ENCODE results near the gene NRDE2.

Gene NRDE2

GRCh38 chr14:90290337-90291011 lies 41.3 kb downstream of the NRDE2 start:
- intact Hi-C loops (cut with DNase I; ENCODE audit: low total_unique reads), result no loop called here
- no peak overlapping the region for H3K4me3 ChIP-seq
- H3K36me3 ChIP-seq, result peaks cover 63 to 91% (median 66%) of the 10 kb centered on the region in 3 donors
- peaks cover 0 to 2% (median 0%) of the 10 kb centered on the region in 4 donors for H3K4me1 ChIP-seq
- DNase-seq, result no peak
- TF ChIP-seq, protein P1, sequence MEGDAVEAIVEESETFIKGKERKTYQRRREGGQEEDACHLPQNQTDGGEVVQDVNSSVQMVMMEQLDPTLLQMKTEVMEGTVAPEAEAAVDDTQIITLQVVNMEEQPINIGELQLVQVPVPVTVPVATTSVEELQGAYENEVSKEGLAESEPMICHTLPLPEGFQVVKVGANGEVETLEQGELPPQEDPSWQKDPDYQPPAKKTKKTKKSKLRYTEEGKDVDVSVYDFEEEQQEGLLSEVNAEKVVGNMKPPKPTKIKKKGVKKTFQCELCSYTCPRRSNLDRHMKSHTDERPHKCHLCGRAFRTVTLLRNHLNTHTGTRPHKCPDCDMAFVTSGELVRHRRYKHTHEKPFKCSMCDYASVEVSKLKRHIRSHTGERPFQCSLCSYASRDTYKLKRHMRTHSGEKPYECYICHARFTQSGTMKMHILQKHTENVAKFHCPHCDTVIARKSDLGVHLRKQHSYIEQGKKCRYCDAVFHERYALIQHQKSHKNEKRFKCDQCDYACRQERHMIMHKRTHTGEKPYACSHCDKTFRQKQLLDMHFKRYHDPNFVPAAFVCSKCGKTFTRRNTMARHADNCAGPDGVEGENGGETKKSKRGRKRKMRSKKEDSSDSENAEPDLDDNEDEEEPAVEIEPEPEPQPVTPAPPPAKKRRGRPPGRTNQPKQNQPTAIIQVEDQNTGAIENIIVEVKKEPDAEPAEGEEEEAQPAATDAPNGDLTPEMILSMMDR (IDR thresholded peaks at IDR 0.05), result no peak
- no peaks in the 10 kb centered on the region for H3K27me3 ChIP-seq
- H3K27ac ChIP-seq, result no peak overlapping the region
- H3K9me3 ChIP-seq, result no peaks in the 10 kb centered on the region

GRCh38 chr14:90288651-90289355 lies 42.9 kb downstream of the NRDE2 start:
- no peak overlapping the region for H3K4me3 ChIP-seq
- H3K9me3 ChIP-seq, result no peaks in the 10 kb centered on the region
- TF ChIP-seq, protein P1 (IDR thresholded peaks at IDR 0.05), result no peak
- H3K27me3 ChIP-seq, result no peaks in the 10 kb centered on the region
- DNase-seq, result no peak
- H3K4me1 ChIP-seq, result no peaks in the 10 kb centered on the region
- intact Hi-C loops (cut with DNase I; ENCODE audit: low total_unique reads), result no loop called here
- H3K36me3 ChIP-seq, result peaks cover 59 to 91% (median 75%) of the 10 kb centered on the region in 3 donors
- H3K27ac ChIP-seq, result no peak overlapping the region

DNA sequence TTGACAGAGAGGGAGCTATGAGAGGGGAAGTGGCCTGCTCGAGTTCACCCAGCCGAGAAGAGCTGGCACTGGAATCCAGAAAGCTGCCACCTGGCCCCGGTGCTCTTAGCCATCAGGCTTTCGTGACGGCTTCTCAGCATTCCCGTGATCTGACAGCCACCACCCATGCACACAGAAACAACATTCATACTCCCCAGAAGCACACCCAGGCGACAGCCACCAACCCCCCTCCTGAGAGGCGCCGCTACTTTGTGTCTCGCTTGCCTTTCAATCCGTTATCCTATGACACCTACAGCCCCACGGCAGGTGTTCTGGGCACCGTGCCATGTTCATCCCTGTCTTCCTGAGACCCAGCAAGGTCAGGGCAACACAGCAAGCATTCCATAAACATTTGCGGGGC lies 44.0 kb downstream of the NRDE2 start:
- TF ChIP-seq, protein P1 (IDR thresholded peaks at IDR 0.05), result no peak
- peaks cover 55 to 94% (median 76%) of the 10 kb centered on the region in 3 donors for H3K36me3 ChIP-seq
- intact Hi-C loops (cut with DNase I; ENCODE audit: low total_unique reads), result no loop called here
- H3K9me3 ChIP-seq, result no peaks in the 10 kb centered on the region
- no peak for DNase-seq
- H3K4me1 ChIP-seq, result no peaks in the 10 kb centered on the region
- H3K4me3 ChIP-seq, result no peak overlapping the region
- H3K27me3 ChIP-seq, result no peaks in the 10 kb centered on the region
- H3K27ac ChIP-seq, result no peak overlapping the region

- DNase-seq, result no peak
- Histone ChIP-seq H3K9me3 (no peaks in the 10 kb centered on the region), H3K36me3 (peaks cover 33 to 87% (median 81%) of the 10 kb centered on the region in 3 donors), H3K4me1 (peaks cover 0 to 14% (median 0%) of the 10 kb centered on the region in 4 donors), H3K4me3 (no peak overlapping the region), H3K27ac (peak overlapping the region in 1 of 2 donors; percentile 19), H3K27me3 (no peaks in the 10 kb centered on the region)
- TF ChIP-seq, protein P1 (IDR thresholded peaks at IDR 0.05), result no peak
- intact Hi-C loops (cut with DNase I; ENCODE audit: low total_unique reads), result no loop called here
These were observed 50.0 kb downstream of the NRDE2 start for GRCh38 chr14:90281756-90282155.

DNA sequence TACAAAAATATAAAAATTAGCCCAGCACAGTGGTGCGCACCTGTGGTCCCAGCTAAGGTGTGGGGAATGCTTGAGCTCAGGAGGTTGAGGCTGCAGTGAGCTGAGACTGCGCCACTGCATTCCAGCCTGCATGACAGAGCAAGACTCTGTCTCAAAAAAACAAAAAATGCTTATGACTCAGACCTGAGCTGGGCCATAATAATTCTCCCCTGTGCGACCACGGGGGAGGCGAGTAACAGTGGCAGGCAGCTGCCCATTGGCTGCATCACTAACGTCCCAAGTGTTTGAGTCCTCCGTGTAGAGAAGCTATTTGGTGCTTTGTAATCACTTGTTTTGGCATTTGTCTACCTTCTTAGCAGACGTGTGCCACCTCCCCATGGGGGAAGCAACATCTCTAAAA lies 50.5 kb downstream of the NRDE2 start:
- TF ChIP-seq, protein P1 (IDR thresholded peaks at IDR 0.05), result no peak
- Histone ChIP-seq H3K36me3 (peaks cover 29 to 86% (median 77%) of the 10 kb centered on the region in 3 donors), H3K9me3 (no peaks in the 10 kb centered on the region), H3K27ac (peak overlapping the region in 1 of 2 donors; percentile 19), H3K4me1 (peaks cover 0 to 14% (median 0%) of the 10 kb centered on the region in 4 donors), H3K27me3 (no peaks in the 10 kb centered on the region), H3K4me3 (no peak overlapping the region)
- DNase-seq, result no peak
- intact Hi-C loops (cut with DNase I; ENCODE audit: low total_unique reads), result no loop called here

Measured in tibial artery (tissue), 4 donors.